Myometrial cell (primary cell): ENCODE measurements around the gene SOST. TPM values are rescaled to one million over a fixed set of nuclear protein-coding genes. Genes with fewer than 3 reads are reported as not detected.

Source experiments
- total RNA-seq: library from RNA; depleted of rRNA; stranded (reverse); fragments of >200 nt; gene quantifications from 2 replicates; pipeline ENCODE4 v1.2.3, GENCODE V29; 2015

SOST gene
- total RNA-seq, result not detected in 2 replicates

DNA sequence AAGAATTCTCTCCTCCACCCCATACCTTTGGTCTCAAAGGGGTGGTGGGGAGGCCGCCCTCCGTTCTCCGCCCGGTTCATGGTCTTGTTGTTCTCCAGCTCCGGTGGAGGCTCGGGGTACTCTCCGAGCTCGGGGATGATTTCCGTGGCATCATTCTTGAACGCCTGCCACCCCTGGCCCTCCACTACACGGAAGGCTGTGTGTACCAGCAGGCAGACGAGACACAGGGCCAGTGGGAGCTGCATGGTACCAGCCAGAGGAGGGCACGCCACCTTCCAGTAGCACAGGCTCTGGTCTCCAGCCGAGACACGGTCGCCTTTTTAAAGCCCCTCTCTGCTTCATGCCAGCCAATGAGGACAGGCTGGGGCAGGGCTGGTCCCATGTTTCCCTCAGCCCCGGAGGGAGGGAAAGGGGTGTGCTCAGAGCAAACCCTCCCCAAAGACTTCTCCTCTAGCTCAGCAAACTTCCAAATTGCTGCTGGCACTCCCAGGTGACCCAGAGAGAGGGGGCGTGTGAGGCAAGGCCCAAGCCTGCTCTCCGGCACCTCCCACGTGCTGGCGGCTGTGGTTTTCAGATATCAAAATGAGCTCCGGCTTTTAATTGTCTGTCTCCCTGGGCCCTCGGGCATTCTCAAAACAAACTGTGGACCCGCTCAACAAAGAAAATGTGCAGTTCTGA, at the start of gene SOST:
Gene SOST (minus strand): TSS at position 295 of the 678 bp plus-strand sequence. CDS start 50 bp downstream, at position 245.

GRCh38 chr17:43780135-43780534, 21.5 kb upstream of the SOST start, which contains the start of gene CFAP97D1:
TSS of gene CFAP97D1 (plus strand) at chr17:43780435. CDS start at chr17:43780463, 28 bp downstream.

GRCh38 chr17:43778337-43779144, 19.9 kb upstream of the SOST start, which contains the start of gene DUSP3:
TSS of gene DUSP3 (minus strand) at chr17:43778977. CDS start at chr17:43778924, 53 bp downstream.

Other genes with a start within 250 kb of the SOST start
- gene ETV4, start 212.5 kb downstream of the SOST start, total RNA-seq, result 14.4 and 16.8 TPM in 2 replicates
- not detected in 2 replicates for gene MEOX1, start 96.9 kb downstream of the SOST start, total RNA-seq
- gene DUSP3, start 20.2 kb upstream of the SOST start, total RNA-seq, result 37.6 and 40.9 TPM in 2 replicates
- gene CFAP97D1, start 21.6 kb upstream of the SOST start, total RNA-seq, result not detected in 2 replicates
- gene MPP3, start 74.4 kb upstream of the SOST start, total RNA-seq, result 2.9 and 3.5 TPM in 2 replicates
- gene CD300LG, start 88.4 kb upstream of the SOST start, total RNA-seq, result not detected in 2 replicates
- 0.58 and 3.9 TPM in 2 replicates for gene MPP2, start 148.7 kb upstream of the SOST start, total RNA-seq
- gene PPY, start 183.7 kb upstream of the SOST start, total RNA-seq, result not detected in 2 replicates
- gene PYY, start 195.1 kb upstream of the SOST start, total RNA-seq, result not detected in 2 replicates
- 10.1 and 10.8 TPM in 2 replicates for gene NAGS, start 245.8 kb upstream of the SOST start, total RNA-seq